Spleen (tissue), 11 donors: ENCODE results near the gene BDH1. TPM values are rescaled to one million over a fixed set of nuclear protein-coding genes. Genes with fewer than 3 reads are reported as not detected.

ENCODE experiments used
- DNase-seq: peaks from one replicate; pipeline ENCODE4 v3.0.0-alpha.2; 2020
- H3K27ac ChIP-seq, 8 donors: fragments of 200-600 bp; sonication (generic) in 7 of 8; 1 replicate in 4 of 8; 2 replicates in 4 of 8; pipeline versions ENCODE4 v1.5.0 to v1.8.0; 2016 to 2021; ENCODE audit warnings: inconsistent platforms in 4 of 8, mild to moderate bottlenecking in 4 of 8, moderate library complexity in 1 of 8
- H3K27me3 ChIP-seq, 7 donors: fragments of 200-600 bp; sonication (generic) in 6 of 7; replicated peaks in 1 of 7; 1 replicate in 4 of 7; 2 replicates in 3 of 7; pipeline versions ENCODE4 v1.5.0 to v1.8.0; 2016 to 2021; ENCODE audit warnings: inconsistent platforms in 3 of 7, mild to moderate bottlenecking in 1 of 7
- H3K36me3 ChIP-seq, 6 donors: fragments of 200-600 bp; sonication (generic) in 5 of 6; 1 replicate in 4 of 6; 2 replicates in 2 of 6; pipeline versions ENCODE4 v1.5.0 to v1.8.0; 2016 to 2021; ENCODE audit warnings: inconsistent platforms in 2 of 6
- H3K4me1 ChIP-seq, 6 donors: fragments of 200-600 bp; sonication (generic) in 5 of 6; 1 replicate in 3 of 6; 2 replicates in 3 of 6; pipeline versions ENCODE4 v1.5.0 to v1.8.0; 2016 to 2021; ENCODE audit warnings: inconsistent platforms in 3 of 6
- H3K4me3 ChIP-seq, 8 donors: fragments of 200-600 bp; sonication (generic) in 7 of 8; 1 replicate in 4 of 8; 2 replicates in 4 of 8; pipeline versions ENCODE4 v1.5.0 to v1.8.0; 2016 to 2021; ENCODE audit warnings: inconsistent platforms in 4 of 8, mild to moderate bottlenecking in 4 of 8, moderate library complexity in 2 of 8
- H3K9me3 ChIP-seq, 8 donors: fragments of 200-600 bp; sonication (generic) in 7 of 8; 1 replicate in 4 of 8; 2 replicates in 4 of 8; pipeline versions ENCODE4 v1.5.0 to v1.8.0; 2016 to 2021; ENCODE audit warnings: inconsistent platforms in 4 of 8
- POLR2A ChIP-seq, 3 donors: fragments of 450-650 bp; IDR thresholded peaks; one replicate each; pipeline ENCODE4 v1.5.1; 2017; ENCODE audit warnings: antibody characterized with exemption in 3 of 3, mild to moderate bottlenecking in 1 of 3
- POLR2AphosphoS5 ChIP-seq, 3 donors: sonication (generic); formaldehyde crosslinking; IDR thresholded peaks; one replicate each; pipeline ENCODE4 v1.5.1; 2017; ENCODE audit warnings: antibody characterized with exemption in 3 of 3
- WGBS, 5 donors: extraction: QIAGEN DNeasy Blood & Tissue Kit in 3 of 5; methylation state at CpG; one replicate each; pipeline versions ENCODE4 v1.1.5 to v1.1.7; 2013 to 2018; 5-methylcytosine and 5-hydroxymethylcytosine counted together
- intact Hi-C: fragments of 100-400 bp; cut with DNase I; formaldehyde crosslinking; loops from one replicate; pipeline ENCODE4 v1.15.0; 2023; ENCODE audit warnings: low total_unique reads
- polyA plus RNA-seq, 3 donors: library from polyadenylated mRNA; stranded (reverse); fragments of 200-250 nt; gene quantifications; one replicate each; pipeline ENCODE4 v1.2.1, GENCODE V29; 2013
- total RNA-seq, 7 donors: library from RNA; depleted of rRNA in 3 of 7; stranded (reverse); fragments of >200 nt in 3 of 7; fragmentation: NEBNext Ultra II Directional in 4 of 7; extraction: Animal tissue kit (Norgen Biotek cat#: 25700) in 4 of 7; gene quantifications; one replicate each; pipeline versions ENCODE4 v1.1.0 to v1.2.1, GENCODE V29; 2016 to 2021
- TF ChIP-seq, protein P1 (sequence below), 11 experiments: fragments of 200-600 bp in 7 of 11; fragments of 450-650 bp in 4 of 11; sonication (generic) in 4 of 11; IDR thresholded peaks in 8 of 11; conservative IDR thresholded peaks in 3 of 11; 1 replicate in 7 of 11; 2 replicates in 4 of 11; pipeline versions ENCODE4 v1.4.0 to v1.8.0; 2016 to 2021; ENCODE audit warnings: antibody characterized with exemption in 11 of 11, inconsistent platforms in 4 of 11, mild to moderate bottlenecking in 1 of 11
- donor health status: healthy with polysubstance abuse.
- donor health status: DM: no; HTN: no; CAD: no; lungs with moderate emphysema.
- donor health status: DM: no; HTN: no; CAD: no.
- donor health status: Bipolar disorder and iron deficiency.
- donor health status: healthy.
- donor health status: DM: no; HTN: no; CAD: no.
- donor health status: DM: yes; HTN: yes; CAD: no.

BDH1 gene
- total and polyA plus RNA-seq, 10 donors: 11.5 to 24.6 (median 17.5) TPM

DNA sequence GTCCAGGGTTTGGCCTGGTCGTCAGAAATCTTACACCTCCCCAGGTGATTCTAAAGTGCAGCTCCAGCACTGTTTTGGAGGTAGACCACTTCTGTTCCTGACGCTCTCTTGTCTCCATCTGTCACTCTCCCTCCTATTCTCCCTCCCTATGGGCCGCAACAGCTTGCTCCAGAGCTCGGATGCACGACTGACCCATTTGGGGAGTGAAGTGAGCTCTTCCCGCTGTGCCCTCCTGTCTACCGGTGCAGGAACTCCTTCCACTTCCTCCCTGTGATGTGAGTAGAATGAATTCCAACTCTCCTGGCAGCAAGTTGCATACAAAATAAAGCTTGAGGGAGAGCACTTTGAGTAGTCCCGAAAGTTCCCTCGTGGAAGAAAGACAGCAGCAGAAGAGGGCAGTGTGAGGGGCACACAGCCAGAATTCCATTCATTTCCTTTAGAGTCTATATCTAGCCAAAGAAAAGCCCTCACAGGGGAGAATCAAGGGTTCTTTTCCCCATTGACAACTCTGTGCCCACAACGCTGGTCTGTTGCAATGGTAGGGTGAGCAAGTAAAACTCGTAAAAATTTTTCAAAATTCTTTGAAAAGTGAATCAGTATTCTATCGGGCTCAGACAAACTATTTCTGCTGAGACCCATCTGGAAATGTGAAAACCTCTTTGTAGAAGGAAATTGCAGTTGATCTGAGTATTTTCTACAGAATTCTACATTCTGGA is 39.9 kb upstream of the BDH1 start:
- Histone ChIP-seq H3K27ac (no peak overlapping the region), H3K36me3 (peaks cover 0 to under 1% (median 0%) of the 10 kb centered on the region in 6 donors), H3K9me3 (no peaks in the 10 kb centered on the region), H3K4me3 (no peak overlapping the region), H3K4me1 (peaks cover 0 to 14% (median 8%) of the 10 kb centered on the region in 6 donors), H3K27me3 (no peaks in the 10 kb centered on the region)
- 60 to 84% (median 71%) methylated on average over 12 of the region's 12 CpGs for WGBS, 5 donors
- DNase-seq: no peak
- intact Hi-C loops: no loop called here
- TF ChIP-seq POLR2A (IDR thresholded peaks at IDR 0.05): no peak
- TF ChIP-seq, protein P1, sequence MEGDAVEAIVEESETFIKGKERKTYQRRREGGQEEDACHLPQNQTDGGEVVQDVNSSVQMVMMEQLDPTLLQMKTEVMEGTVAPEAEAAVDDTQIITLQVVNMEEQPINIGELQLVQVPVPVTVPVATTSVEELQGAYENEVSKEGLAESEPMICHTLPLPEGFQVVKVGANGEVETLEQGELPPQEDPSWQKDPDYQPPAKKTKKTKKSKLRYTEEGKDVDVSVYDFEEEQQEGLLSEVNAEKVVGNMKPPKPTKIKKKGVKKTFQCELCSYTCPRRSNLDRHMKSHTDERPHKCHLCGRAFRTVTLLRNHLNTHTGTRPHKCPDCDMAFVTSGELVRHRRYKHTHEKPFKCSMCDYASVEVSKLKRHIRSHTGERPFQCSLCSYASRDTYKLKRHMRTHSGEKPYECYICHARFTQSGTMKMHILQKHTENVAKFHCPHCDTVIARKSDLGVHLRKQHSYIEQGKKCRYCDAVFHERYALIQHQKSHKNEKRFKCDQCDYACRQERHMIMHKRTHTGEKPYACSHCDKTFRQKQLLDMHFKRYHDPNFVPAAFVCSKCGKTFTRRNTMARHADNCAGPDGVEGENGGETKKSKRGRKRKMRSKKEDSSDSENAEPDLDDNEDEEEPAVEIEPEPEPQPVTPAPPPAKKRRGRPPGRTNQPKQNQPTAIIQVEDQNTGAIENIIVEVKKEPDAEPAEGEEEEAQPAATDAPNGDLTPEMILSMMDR (IDR thresholded peaks at IDR 0.05 in 8 of 11, conservative IDR thresholded peaks at IDR 0.05 in 3 of 11): no peak
- TF ChIP-seq POLR2AphosphoS5 (IDR thresholded peaks at IDR 0.05): no peak

DNA sequence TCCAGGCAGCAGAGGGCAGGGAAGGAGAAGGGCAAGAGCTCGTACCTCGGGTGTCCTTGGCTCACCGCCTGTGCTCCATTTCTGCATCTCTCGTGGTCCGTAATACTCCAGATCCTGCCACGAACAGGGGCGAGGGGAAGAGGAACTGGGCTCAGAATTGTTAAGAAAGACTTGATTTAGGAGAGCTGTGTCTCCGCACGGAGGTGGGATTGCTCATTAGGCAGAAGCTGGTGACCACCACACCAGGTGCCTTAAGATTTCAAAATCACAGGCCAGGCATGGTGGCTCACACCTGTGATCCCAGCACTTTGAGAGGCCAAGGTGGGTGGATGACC is 37.2 kb upstream of the BDH1 start:
- no peaks in the 10 kb centered on the region for H3K9me3 ChIP-seq
- H3K4me1 ChIP-seq: peaks cover 0 to 3% (median 0%) of the 10 kb centered on the region in 6 donors
- WGBS, 5 donors: 41 to 81% (median 58%) methylated on average over 9 of the region's 9 CpGs
- H3K27ac ChIP-seq: no peak overlapping the region
- H3K4me3 ChIP-seq: no peak overlapping the region
- TF ChIP-seq POLR2A (IDR thresholded peaks at IDR 0.05) (no peak), POLR2AphosphoS5 (IDR thresholded peaks at IDR 0.05) (no peak)
- TF ChIP-seq, protein P1 (IDR thresholded peaks at IDR 0.05 in 8 of 11, conservative IDR thresholded peaks at IDR 0.05 in 3 of 11): no peak
- no peak for DNase-seq
- intact Hi-C loops: no loop called here
- H3K27me3 ChIP-seq: no peaks in the 10 kb centered on the region
- H3K36me3 ChIP-seq: no peaks in the 10 kb centered on the region

DNA sequence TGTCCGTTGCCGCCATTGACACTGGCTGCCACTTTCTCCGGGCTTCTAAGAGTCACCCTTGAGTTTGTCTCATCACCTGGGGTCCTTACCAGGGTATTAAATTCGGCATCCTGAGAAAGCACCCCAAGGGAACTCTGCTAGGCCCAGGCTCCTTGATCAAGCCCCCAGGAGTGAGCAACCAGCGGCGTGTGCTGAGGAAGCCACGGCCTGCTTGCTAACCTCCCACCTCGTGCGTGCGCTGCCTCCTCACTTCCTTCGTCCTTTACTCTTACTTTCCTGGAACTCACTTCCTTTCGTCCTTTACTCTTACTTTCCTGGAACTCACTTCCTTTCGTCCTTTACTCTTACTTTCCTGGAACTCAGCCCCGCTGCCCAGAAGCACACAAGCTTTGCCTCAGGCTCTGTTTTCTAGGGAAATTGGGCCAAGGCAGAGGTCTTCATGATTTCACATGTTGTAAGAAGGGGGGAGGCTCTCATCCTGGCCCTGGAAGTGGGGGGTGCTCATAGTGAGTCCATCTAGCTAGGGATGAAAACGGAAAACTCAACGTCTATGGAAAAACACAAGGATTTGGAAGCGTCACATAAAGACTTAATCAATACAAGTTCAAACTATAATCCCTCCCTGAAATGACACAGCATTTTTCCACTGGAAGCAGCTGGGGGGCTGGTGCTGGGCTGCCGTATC is 36.7 kb upstream of the BDH1 start:
- intact Hi-C loops: no loop called here
- H3K27me3 ChIP-seq: no peaks in the 10 kb centered on the region
- no peak overlapping the region for H3K4me3 ChIP-seq
- TF ChIP-seq POLR2A (IDR thresholded peaks at IDR 0.05): no peak
- TF ChIP-seq, protein P1 (IDR thresholded peaks at IDR 0.05 in 8 of 11, conservative IDR thresholded peaks at IDR 0.05 in 3 of 11): no peak
- TF ChIP-seq POLR2AphosphoS5 (IDR thresholded peaks at IDR 0.05): no peak
- WGBS, 5 donors: 70 to 78% (median 70%) methylated on average over 18 of the region's 18 CpGs
- H3K4me1 ChIP-seq: peaks cover 0 to 3% (median 0%) of the 10 kb centered on the region in 6 donors
- H3K36me3 ChIP-seq: no peaks in the 10 kb centered on the region
- H3K9me3 ChIP-seq: no peaks in the 10 kb centered on the region
- no peak overlapping the region for H3K27ac ChIP-seq
- DNase-seq: no peak

DNA sequence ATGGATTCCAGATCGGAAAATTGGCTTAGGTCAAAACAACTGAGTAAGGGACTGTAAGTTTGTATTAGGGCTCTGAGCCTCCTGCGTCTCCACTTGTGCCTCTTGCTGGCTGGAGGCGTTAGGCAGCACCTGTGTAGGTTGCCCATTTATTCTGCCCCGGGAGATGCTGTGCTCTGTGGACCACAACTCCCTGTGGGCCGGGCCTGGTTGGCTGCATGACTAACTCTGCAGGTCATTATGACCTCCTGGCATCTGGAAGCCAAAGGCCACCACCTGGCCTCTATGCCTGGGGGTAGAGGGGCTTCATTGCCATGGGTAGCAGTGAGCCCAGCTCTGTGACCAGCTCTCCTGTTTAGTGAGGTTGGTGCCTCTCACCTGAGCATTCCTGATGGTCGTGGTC is 36.0 kb upstream of the BDH1 start:
- Histone ChIP-seq H3K36me3 (no peaks in the 10 kb centered on the region), H3K27me3 (no peaks in the 10 kb centered on the region), H3K4me3 (no peak overlapping the region), H3K9me3 (no peaks in the 10 kb centered on the region), H3K4me1 (peaks cover 0 to 3% (median 0%) of the 10 kb centered on the region in 6 donors), H3K27ac (no peak overlapping the region)
- WGBS, 5 donors: 67 to 84% (median 78%) methylated on average over 6 of the region's 6 CpGs
- intact Hi-C loops: no loop called here
- TF ChIP-seq, protein P1 (IDR thresholded peaks at IDR 0.05 in 8 of 11, conservative IDR thresholded peaks at IDR 0.05 in 3 of 11): no peak
- TF ChIP-seq POLR2A (IDR thresholded peaks at IDR 0.05): no peak
- no peak for TF ChIP-seq POLR2AphosphoS5 (IDR thresholded peaks at IDR 0.05)
- DNase-seq: no peak
